KMS-11 (cell line): ENCODE results near the gene EMP3.

Experiments used
- H2AFZ ChIP-seq: fragments of 200-600 bp; sonication (generic); 2 replicates; pipeline ENCODE4 v1.6.1; 2016; ENCODE audit warnings: antibody characterized with exemption, mixed run types, low read depth
- H3K27ac ChIP-seq: fragments of 200-600 bp; sonication (generic); 2 replicates; pipeline ENCODE4 v1.6.1; 2016; ENCODE audit warnings: mild to moderate bottlenecking, mixed run types
- H3K27me3 ChIP-seq: fragments of 200-600 bp; sonication (generic); 2 replicates; pipeline ENCODE4 v1.6.1; 2017; ENCODE audit warnings: mild to moderate bottlenecking, low read depth, mixed run types, moderate library complexity; ENCODE audit not compliant: insufficient read depth
- H3K36me3 ChIP-seq: fragments of 200-600 bp; sonication (generic); 2 replicates; pipeline ENCODE4 v1.6.1; 2017; ENCODE audit warnings: mild to moderate bottlenecking, mixed run types; ENCODE audit not compliant: insufficient read depth
- H3K4me1 ChIP-seq: fragments of 200-600 bp; sonication (generic); 2 replicates; pipeline ENCODE4 v1.6.1; 2016; ENCODE audit warnings: mild to moderate bottlenecking, low read depth, mixed run types; ENCODE audit not compliant: poor library complexity, severe bottlenecking
- H3K4me2 ChIP-seq: fragments of 200-600 bp; sonication (generic); 2 replicates; pipeline ENCODE4 v1.7.0; 2016; ENCODE audit warnings: mild to moderate bottlenecking, mixed run types
- H3K4me3 ChIP-seq: fragments of 200-600 bp; sonication (generic); IDR thresholded peaks from 2 replicates; pipeline ENCODE4 v1.6.1; 2017; ENCODE audit warnings: low read depth, low read length, mixed read lengths; ENCODE audit not compliant: insufficient read depth
- H3K79me2 ChIP-seq: fragments of 200-600 bp; sonication (generic); 2 replicates; pipeline ENCODE4 v1.6.1; 2016; ENCODE audit warnings: low read depth, mixed run types; ENCODE audit not compliant: insufficient read depth
- H3K9ac ChIP-seq: fragments of 200-600 bp; sonication (generic); 2 replicates; pipeline ENCODE4 v1.6.1; 2016; ENCODE audit warnings: mild to moderate bottlenecking, mixed run types
- H4K20me1 ChIP-seq: fragments of 200-600 bp; sonication (generic); 2 replicates; pipeline ENCODE4 v1.6.1; 2016; ENCODE audit warnings: mild to moderate bottlenecking, mixed run types; ENCODE audit not compliant: insufficient read depth
- CTCF ChIP-seq: fragments of 200-600 bp; sonication (generic); conservative IDR thresholded peaks from 2 replicates; pipeline ENCODE4 v1.6.1; 2017; ENCODE audit warnings: low read depth, mild to moderate bottlenecking, antibody characterized with exemption, low read length, moderate library complexity, mixed read lengths

Gene EMP3

GRCh38 chr19:48342414-48342738, 17.0 kb downstream of the EMP3 start:
- TF ChIP-seq CTCF = no peak
- Histone ChIP-seq H3K4me3 (no peak overlapping the region), H3K27me3 (no peaks in the 10 kb centered on the region), H3K36me3 (no peaks in the 10 kb centered on the region), H3K9ac (no peak overlapping the region), H3K27ac (no peak overlapping the region), H3K79me2 (no peaks in the 10 kb centered on the region), H3K4me2 (no peak overlapping the region), H2AFZ (no peak overlapping the region), H3K4me1 (no peaks in the 10 kb centered on the region), H4K20me1 (no peaks in the 10 kb centered on the region)

DNA sequence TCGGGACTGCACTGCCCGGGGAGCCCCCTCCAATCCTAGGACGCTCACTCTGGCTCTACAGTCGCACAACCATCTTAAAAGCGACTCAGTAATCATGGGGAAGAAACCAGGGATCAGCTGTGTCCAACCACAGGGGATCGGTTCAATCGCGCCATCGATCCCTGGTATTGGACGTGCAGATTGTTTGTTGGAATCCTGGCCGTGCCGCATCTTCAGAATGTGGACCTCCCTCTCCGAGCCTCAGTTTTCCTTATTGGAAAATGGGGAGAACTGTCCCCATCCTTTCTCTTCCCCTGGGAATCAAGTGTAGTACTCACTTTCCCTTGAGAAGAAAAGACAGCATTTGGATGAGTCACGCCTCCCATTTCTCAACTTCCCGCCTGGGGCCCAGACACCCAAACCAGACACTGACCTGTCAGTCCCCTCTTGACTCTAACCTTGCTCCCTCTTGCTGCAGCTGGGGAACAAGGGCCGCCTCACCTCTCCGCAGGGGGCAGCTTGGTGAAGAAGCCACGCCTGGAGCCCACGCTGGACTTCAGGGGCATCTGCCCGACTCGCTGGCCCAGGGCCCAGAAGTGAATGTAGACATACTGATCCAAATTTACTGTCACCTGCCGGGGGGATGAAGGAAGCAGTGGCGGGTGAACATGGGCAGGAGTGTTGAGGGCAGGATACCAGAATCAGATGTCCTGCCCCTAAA, 17.6 kb downstream of the EMP3 start:
- H3K27ac ChIP-seq = no peak overlapping the region
- no peaks in the 10 kb centered on the region for H3K27me3 ChIP-seq
- no peak overlapping the region for H3K4me3 ChIP-seq
- H2AFZ ChIP-seq = no peak overlapping the region
- no peak for TF ChIP-seq CTCF
- H3K79me2 ChIP-seq = no peaks in the 10 kb centered on the region
- no peaks in the 10 kb centered on the region for H3K36me3 ChIP-seq
- no peak overlapping the region for H3K9ac ChIP-seq
- H3K4me1 ChIP-seq = no peaks in the 10 kb centered on the region
- no peaks in the 10 kb centered on the region for H4K20me1 ChIP-seq
- no peak overlapping the region for H3K4me2 ChIP-seq

DNA sequence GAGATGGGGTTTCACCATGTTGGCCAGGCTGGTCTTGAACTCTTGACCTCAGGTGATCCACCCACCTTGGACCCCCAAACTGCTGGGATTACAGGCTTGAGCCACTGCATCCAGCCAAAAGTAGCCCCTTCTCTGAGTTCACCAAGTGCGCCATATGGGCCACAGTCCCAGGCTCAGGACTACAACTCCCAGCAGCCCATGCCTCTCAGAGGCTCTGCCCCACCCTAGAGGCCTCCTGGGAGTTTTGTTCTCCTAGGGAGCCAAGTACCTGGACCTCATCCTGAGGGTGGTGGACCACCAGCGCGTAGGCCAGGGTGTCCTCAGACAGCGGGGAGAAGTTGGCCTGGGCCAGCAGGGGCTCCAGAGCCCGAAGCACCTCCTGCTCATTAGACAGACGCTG, 19.5 kb downstream of the EMP3 start:
- Histone ChIP-seq H3K9ac (no peak overlapping the region), H4K20me1 (no peaks in the 10 kb centered on the region), H3K79me2 (no peaks in the 10 kb centered on the region), H3K27me3 (no peaks in the 10 kb centered on the region), H3K36me3 (no peaks in the 10 kb centered on the region), H3K4me1 (no peaks in the 10 kb centered on the region), H2AFZ (no peak overlapping the region), H3K4me3 (no peak overlapping the region), H3K4me2 (no peak overlapping the region), H3K27ac (no peak overlapping the region)
- TF ChIP-seq CTCF = no peak

DNA sequence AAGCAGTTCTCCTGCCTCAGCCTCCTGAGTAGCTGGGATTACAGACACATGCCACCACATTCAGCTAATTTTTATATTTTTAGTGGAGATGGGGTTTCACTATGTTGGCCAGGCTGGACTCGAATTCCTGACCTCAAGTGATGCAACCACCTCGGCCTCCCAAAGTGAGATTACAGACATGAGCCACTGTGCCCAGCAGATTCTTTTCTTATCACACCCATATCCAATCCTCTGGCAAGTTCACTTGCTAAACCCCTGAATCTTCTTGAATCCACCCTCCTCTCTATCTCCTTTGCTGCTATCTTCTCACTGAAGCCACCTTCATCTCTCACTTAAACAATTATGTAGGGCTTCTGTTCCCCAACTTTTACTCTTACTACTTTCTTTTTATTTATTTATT, 20.8 kb downstream of the EMP3 start:
- Histone ChIP-seq H3K9ac (no peak overlapping the region), H3K4me1 (peaks cover 4% of the 10 kb centered on the region), H3K27me3 (no peaks in the 10 kb centered on the region), H3K36me3 (no peaks in the 10 kb centered on the region), H3K4me3 (no peak overlapping the region), H2AFZ (no peak overlapping the region), H3K79me2 (no peaks in the 10 kb centered on the region), H3K4me2 (no peak overlapping the region), H4K20me1 (no peaks in the 10 kb centered on the region), H3K27ac (no peak overlapping the region)
- no peak for TF ChIP-seq CTCF
